Epithelial cell of esophagus (primary cell): ENCODE results near the gene GNA14.
"Not testable (repeated sequence)": the region's sequence is repeated elsewhere in the genome, so short reads cannot be mapped to it uniquely, and the experiment has no call there.

Experiments used
- DNase-seq: peaks from one replicate; pipeline ENCODE4 v3.0.0; 2010; ENCODE audit warnings: low read depth
- H3K4me3 ChIP-seq: 2 replicates; pipeline ENCODE4 v1.5.1; 2011; ENCODE audit warnings: mild to moderate bottlenecking, low read length, control low read depth
- TF ChIP-seq, protein P1 (sequence below): IDR thresholded peaks from 2 replicates; pipeline ENCODE4 v1.5.1; 2011; ENCODE audit warnings: low read depth, mild to moderate bottlenecking, low read length, control low read depth, inconsistent platforms; ENCODE audit not compliant: insufficient read depth; ENCODE audit errors: missing control alignments

GNA14 gene

DNA sequence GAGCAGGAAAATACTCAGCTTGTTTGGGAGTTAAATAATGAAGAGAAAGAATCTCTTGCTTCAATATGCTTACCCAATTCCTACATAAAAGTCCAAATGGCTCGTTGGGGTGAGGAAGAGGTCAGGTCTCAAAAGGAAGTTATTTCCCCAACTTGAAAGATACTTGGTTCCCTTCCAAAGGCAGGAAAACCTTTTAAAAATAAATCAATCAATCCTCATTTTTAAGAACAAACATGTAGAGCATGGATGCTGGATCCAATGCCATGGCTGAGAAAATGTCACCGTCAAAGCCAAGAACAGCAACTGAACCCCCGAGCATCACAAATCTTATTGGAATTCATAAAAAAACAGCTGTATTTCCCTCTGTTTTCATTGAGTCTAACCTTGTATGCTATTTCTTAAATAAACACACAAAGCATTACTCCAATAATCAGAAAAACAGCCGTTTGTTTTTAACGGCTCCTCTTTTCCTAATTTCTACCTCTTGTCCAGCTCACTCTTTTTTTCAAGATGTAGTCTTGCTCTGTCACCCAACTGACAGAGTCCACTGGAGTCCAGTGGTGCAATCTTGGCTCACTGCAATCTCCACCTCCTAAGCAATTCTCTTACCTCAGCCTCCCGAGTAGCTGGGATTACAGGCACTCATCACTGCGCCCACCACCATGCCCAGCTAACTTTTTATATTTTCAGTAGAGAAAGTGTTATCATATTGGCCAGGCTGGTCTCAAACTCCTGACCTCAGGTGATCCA, 140.7 kb downstream of the GNA14 start:
- H3K4me3 ChIP-seq: no peak overlapping the region
- TF ChIP-seq, protein P1, sequence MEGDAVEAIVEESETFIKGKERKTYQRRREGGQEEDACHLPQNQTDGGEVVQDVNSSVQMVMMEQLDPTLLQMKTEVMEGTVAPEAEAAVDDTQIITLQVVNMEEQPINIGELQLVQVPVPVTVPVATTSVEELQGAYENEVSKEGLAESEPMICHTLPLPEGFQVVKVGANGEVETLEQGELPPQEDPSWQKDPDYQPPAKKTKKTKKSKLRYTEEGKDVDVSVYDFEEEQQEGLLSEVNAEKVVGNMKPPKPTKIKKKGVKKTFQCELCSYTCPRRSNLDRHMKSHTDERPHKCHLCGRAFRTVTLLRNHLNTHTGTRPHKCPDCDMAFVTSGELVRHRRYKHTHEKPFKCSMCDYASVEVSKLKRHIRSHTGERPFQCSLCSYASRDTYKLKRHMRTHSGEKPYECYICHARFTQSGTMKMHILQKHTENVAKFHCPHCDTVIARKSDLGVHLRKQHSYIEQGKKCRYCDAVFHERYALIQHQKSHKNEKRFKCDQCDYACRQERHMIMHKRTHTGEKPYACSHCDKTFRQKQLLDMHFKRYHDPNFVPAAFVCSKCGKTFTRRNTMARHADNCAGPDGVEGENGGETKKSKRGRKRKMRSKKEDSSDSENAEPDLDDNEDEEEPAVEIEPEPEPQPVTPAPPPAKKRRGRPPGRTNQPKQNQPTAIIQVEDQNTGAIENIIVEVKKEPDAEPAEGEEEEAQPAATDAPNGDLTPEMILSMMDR: no peak
- DNase-seq: no peak

DNA sequence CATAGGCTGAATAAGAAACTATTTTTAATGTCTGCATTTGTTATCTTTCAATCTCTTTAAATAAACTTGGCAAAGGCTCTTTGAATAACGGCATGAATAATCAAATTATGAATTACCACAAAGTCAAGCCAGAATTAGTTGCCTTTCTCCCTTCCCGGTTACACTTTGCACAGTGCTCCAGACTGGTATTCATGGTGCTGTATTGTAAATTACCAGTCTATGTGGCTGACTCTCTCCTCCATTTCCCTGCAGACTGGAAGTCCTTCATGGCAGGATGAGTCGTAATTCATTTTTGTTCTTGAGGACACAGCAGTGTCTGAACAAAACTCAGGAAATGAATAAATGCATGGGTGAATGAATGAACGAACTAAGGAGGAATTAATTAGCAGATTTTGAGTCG, 142.9 kb downstream of the GNA14 start:
- TF ChIP-seq, protein P1: no peak
- H3K4me3 ChIP-seq: no peak overlapping the region
- no peak for DNase-seq

DNA sequence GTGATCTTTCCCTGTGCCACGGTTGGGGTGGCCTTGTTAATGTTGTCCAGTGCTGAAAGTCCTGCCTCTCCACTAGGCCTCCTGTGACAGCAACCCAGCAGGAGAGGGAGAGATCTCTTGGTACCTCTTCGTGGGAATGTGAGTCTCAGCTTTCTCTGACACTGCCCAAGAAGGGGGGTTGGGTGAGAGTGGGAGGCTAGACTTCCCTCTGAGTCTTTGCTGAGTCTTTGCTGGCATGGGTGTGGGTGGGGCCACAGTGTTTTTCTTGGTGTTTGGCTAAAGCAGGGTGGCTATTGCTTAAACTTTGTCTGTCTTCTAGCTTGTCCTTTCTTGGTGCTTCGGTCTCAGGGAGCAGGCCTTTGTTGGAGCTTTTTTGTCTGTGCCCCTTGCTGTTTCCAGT, 145.6 kb downstream of the GNA14 start:
- TF ChIP-seq, protein P1: no peak
- H3K4me3 ChIP-seq: no peak overlapping the region
- no peak for DNase-seq

DNA sequence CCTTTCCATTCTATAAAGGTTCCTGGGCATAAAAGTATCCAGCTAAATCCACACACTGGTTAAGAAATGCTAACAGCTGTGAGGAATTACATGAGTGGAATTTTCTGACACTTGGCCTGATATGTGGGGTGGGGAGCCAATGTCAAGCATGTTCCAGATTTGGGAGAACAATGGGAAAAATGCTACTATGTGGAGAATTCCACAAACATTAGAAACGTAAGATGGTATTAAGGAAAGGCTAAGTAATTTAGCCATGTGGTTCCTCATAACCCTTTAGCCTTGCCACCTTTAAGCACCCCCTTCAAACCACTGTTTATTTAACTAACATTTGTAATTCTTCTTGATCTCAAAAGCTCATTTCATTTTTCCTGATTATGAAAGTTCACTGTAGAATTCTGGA, 149.2 kb downstream of the GNA14 start:
- no peak for DNase-seq
- H3K4me3 ChIP-seq: no peak overlapping the region
- TF ChIP-seq, protein P1: no peak

DNA sequence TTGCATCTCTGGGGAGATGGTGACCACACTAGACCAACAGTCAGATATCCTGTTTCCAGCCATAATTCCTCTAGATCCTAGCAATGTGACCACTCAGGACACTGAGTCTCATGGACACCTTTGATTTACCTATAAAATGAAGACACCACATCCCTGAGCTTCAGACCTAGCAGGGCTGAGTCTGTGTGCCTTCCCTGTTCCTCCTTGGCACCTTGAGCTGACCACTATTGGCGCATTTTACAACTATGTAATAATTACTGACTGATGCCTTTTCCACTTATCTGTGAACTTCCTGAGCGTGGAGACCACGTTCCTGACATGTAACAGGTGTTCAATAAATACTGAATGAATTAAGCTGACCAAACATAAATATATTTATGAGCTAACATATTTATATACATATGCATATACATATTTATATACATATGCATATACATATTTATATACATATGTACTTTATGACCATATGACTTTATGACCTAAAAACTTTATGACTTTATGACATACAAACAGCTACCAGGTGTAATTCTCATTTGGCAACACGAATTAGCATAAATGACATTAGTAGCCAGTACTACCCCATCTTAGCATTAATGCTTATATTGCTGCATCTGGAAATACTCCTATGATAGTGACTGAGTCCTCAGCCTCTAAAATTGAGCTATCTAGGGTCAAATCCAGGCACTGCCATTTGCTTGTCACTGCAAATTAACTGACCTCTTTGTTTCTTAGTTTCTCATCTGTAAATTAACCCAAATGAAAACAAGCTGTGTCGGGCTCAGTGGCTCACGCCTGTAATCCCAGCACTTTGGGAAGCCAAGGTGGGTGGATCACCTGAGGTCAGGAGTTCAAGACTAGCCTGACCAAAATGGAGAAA, 150.6 kb downstream of the GNA14 start:
- no peak for DNase-seq
- TF ChIP-seq, protein P1: no peak
- no peak overlapping the region for H3K4me3 ChIP-seq

DNA sequence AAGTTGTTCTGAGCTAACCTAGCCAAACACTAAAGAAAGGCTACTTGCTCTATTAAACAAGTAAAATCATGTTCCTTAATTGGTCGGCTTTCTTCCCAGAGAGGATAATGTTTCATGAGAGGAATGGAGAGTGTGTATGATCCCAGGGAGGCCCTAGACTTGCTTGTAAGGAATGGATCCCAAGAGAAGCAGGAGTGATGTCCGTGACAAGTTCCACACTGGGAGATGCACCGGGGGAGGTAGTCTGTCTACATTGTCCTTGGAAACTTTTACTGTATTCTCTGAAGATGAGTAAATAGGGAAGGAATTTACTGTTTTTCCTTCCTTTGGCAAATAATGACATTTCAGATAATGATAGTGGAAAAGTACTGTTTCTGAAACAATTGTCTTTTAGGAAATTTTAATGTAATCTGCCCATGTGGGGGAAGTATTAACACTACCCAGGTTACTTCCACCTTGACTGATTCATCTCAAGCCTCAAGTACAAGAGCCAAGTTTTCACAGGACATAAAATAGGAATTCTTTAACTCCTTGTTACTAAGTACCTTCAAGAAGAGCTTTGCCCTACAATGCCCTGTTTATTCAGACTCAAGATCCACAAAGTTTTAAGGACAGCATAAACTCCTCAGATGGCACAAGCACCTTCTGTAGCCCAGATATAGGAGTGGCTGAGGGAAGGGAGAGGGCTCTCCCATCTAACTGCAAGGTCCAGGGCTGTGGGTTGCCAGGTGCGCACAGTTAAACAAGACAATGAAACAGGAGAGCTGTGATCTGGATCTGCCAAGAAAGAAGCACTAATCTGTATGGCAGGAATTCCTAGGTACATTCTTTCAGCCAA, 152.1 kb downstream of the GNA14 start:
- peak; percentile 15 for DNase-seq
- TF ChIP-seq, protein P1: no peak
- H3K4me3 ChIP-seq: no peak overlapping the region

DNA sequence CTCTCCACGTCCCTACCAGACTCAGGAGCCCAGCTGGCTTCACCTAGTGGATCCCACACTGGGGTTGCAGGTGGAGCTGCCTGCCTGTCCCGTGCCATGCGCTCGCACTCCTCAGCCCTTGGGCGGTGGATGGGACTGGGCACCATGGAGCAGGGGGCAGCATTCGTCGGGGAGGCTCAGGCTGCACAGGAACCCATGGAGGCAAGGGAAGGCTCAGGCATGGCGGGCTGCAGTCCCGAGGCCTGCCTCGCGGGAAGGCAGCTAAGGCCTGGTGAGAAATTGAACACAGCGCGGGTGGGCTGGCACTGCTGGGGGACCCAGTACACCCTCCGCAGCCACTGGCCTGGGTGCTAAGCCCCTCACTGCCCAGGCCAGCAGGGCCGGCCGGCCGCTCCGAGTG, 157.8 kb downstream of the GNA14 start:
- not testable (repeated sequence) for DNase-seq, H3K4me3 ChIP-seq

DNA sequence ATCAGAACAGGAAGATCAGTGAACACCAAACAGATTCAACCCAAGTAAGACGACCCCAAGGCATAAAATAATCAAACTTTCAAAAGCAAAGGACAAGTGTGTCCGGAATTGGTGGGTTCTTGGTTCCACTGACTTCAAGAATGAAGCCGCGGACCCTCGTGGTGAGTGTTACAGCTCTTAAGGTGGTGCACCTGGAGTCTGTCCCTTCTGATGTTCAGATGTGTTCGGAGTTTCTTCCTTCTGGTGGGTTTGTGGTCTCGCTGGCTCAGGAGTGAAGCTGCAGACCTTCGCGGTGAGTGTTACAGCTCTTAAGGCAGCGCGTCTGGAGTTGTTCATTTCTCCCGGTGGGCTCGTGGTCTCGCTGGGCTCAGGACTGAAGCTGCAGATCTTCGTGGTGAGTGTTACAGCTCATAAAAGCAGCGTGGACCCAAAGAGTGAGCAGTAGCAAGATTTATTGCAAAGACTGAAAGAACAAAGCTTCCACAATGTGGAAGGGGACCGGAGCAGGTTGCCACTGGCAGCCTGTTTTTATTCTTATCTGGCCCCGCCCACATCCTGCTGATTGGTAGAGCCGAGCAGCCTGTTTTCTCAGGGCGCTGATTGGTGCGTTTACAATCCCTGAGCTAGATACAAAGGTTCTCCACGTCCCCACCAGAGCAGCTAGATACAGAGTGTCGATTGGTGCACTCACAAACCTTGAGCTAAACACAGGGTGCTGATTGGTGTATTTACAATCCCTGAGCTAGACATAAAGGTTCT, 158.5 kb downstream of the GNA14 start:
- DNase-seq, H3K4me3 ChIP-seq: not testable (repeated sequence)
